MCF 10A (cell line): Measurements from ENCODE around the gene MAN2A1. TPM values are rescaled to one million over a fixed set of nuclear protein-coding genes. Genes with fewer than 3 reads are reported as not detected.

Source experiments
- BruUV-seq: library from RNA; stranded (reverse); fragments of 400-500 nt; replicated peaks from 2 replicates; lab custom pipeline; 2021; lab: Mats Ljungman, UMichigan
- CTCF ChIA-PET: fragments of 300-600 bp; sonication (Branson Sonifier 250); formaldehyde crosslinking; extraction: SDS; loops from one replicate; lab custom pipeline; 2021; ENCODE audit warnings: antibody characterized with exemption, inconsistent platforms; lab: Yijun Ruan, JAX
- POLR2A ChIA-PET: fragments of 300-600, 350-650 bp; sonication (Branson Sonifier 250); formaldehyde crosslinking; extraction: SDS; loops from one replicate; lab custom pipeline; 2020; ENCODE audit warnings: antibody characterized with exemption, inconsistent platforms; lab: Yijun Ruan, JAX
- DNase-seq: peaks from one replicate; pipeline ENCODE4 v3.0.0-alpha.2; 2018; ENCODE audit not compliant: unreplicated experiment
- H3K27ac Mint-ChIP-seq: one replicate; pipeline ENCODE4 v1.8.0; 2022; ENCODE audit warnings: mild to moderate bottlenecking, low read depth, mixed read lengths; ENCODE audit not compliant: unreplicated experiment
- H3K27me3 Mint-ChIP-seq: one replicate; pipeline ENCODE4 v1.8.0; 2022; ENCODE audit warnings: mixed read lengths; ENCODE audit not compliant: insufficient read depth, unreplicated experiment
- H3K36me3 Mint-ChIP-seq: one replicate; pipeline ENCODE4 v1.8.0; 2022; ENCODE audit warnings: mild to moderate bottlenecking, moderate library complexity, mixed read lengths; ENCODE audit not compliant: insufficient read depth, unreplicated experiment
- H3K4me1 Mint-ChIP-seq: one replicate; pipeline ENCODE4 v1.8.0; 2022; ENCODE audit warnings: mixed read lengths; ENCODE audit not compliant: insufficient read depth, unreplicated experiment
- H3K4me3 Mint-ChIP-seq: one replicate; pipeline ENCODE4 v1.8.0; 2022; ENCODE audit warnings: mild to moderate bottlenecking, moderate library complexity, mixed read lengths; ENCODE audit not compliant: unreplicated experiment
- H3K9me3 Mint-ChIP-seq: one replicate; pipeline ENCODE4 v1.8.0; 2022; ENCODE audit warnings: mixed read lengths; ENCODE audit not compliant: unreplicated experiment
- intact Hi-C: fragments of 100-400 bp; cut with micrococcal nuclease; formaldehyde crosslinking; loops from 2 replicates; pipeline ENCODE4 v1.14.1; 2022
- total RNA-seq: library from RNA; stranded (reverse); gene quantifications from 2 replicates; pipeline ENCODE4 v1.2.3, GENCODE V29; 2022
- TF ChIP-seq, protein P1 (sequence below): fragments of 200-600 bp; IDR thresholded peaks from one replicate; pipeline ENCODE4 v1.8.0; 2022; ENCODE audit warnings: antibody characterized with exemption, mild to moderate bottlenecking; ENCODE audit not compliant: unreplicated experiment

The MAN2A1 gene
- total RNA-seq, 1 experiment from 2014 or later = 44.1 TPM

DNA sequence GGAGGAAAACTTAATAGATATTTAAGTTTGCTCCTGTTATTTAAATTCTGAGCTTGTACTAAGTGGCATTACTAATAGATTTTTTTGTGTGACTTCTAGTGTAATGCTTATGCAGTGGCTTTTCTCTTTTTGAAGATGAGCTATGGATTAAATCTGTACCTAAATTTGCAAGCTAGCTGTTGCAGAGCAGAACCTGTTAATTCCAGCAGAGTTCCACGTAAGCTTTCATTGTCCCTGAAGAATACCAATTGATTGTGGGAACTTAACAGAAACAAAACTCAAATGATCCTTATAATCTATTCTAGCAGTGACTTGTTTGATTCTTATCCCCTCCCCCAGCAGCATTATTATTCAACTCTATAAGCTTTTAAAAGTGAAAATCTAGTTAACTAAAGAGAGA, 51.7 kb downstream of the MAN2A1 start:
- CTCF ChIA-PET = interaction anchor here (0.9 to 1.2 kb wide), 2 partner anchors 17 to 18 kb away, joined by 3 read pairs; no protein-coding TSS in a partner anchor
- POLR2A ChIA-PET = interaction anchor here (0.6 to 0.7 kb wide), 3 partner anchors 9 to 53 kb away, joined by 3 to 4 read pairs (median 4); no protein-coding TSS in a partner anchor
- Mint-ChIP-seq H3K36me3 (peaks cover 5% of the 10 kb centered on the region), H3K27me3 (no peaks in the 10 kb centered on the region), H3K27ac (no peak overlapping the region), H3K4me1 (peaks cover 32% of the 10 kb centered on the region), H3K9me3 (peaks cover 14% of the 10 kb centered on the region), H3K4me3 (no peak overlapping the region)
- intact Hi-C loops = loop anchor here (5.0 kb wide), 1 partner anchor 49 kb away; no protein-coding TSS in a partner anchor
- no peak for DNase-seq
- no TSS peak for BruUV-seq
- TF ChIP-seq, protein P1, sequence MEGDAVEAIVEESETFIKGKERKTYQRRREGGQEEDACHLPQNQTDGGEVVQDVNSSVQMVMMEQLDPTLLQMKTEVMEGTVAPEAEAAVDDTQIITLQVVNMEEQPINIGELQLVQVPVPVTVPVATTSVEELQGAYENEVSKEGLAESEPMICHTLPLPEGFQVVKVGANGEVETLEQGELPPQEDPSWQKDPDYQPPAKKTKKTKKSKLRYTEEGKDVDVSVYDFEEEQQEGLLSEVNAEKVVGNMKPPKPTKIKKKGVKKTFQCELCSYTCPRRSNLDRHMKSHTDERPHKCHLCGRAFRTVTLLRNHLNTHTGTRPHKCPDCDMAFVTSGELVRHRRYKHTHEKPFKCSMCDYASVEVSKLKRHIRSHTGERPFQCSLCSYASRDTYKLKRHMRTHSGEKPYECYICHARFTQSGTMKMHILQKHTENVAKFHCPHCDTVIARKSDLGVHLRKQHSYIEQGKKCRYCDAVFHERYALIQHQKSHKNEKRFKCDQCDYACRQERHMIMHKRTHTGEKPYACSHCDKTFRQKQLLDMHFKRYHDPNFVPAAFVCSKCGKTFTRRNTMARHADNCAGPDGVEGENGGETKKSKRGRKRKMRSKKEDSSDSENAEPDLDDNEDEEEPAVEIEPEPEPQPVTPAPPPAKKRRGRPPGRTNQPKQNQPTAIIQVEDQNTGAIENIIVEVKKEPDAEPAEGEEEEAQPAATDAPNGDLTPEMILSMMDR = no peak

DNA sequence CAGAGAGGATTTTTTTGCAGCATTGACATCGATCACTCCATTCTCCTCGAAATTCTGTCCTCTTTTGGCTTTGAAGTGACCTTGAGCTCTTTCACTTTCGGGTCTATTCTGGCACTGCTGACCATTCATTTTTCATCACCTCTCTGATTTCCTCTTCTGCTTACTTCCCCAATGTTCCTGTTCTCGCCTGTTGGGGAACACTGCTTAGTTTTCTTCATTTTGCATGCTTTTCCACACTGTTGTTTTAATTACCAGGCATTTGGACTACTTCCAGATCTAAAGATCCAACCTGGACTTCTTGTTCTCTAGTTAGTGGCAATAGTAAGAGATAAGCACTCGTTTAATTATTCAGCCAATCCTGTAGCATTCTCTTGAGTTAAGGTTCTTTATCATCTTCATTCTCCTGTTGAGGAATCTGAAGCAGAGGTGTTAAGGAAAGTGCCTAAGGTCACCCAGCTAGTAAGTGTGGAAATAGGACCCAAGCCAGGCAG, 53.4 kb downstream of the MAN2A1 start:
- Mint-ChIP-seq H3K27ac (peak overlapping the region; percentile 98), H3K4me1 (peaks cover 33% of the 10 kb centered on the region), H3K36me3 (peaks cover 5% of the 10 kb centered on the region), H3K4me3 (no peak overlapping the region), H3K9me3 (peaks cover 14% of the 10 kb centered on the region), H3K27me3 (no peaks in the 10 kb centered on the region)
- ChIA-PET POLR2A (no interaction called here), CTCF (no interaction called here)
- no peak for DNase-seq
- intact Hi-C loops = loop anchor here (5.0 kb wide), 1 partner anchor 51 kb away; no protein-coding TSS in a partner anchor
- BruUV-seq = no TSS peak
- TF ChIP-seq, protein P1 = no peak

DNA sequence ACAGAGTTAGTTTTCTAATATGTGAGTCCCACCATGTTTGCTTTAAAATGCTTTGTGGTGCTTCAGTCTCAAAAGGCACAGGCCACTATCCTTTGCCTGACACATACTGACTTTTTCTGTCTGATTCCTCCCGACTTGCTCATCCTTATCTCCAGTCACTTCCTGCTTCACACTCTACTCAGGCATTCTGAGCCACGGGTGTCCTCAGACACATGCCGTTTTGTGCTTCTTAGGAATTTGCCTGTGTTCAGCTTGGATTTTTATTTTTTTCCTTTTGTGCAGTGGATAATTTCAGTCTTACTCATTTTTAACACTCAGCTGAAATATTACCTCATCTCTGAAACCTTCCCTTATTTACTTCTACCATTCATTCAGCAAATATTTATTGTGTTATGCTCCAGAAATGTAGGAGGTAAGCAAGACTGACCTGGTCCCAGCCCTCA, 54.1 kb downstream of the MAN2A1 start:
- ChIA-PET CTCF (no interaction called here), POLR2A (no interaction called here)
- BruUV-seq = no TSS peak
- DNase-seq = peak; percentile 36
- Mint-ChIP-seq H3K36me3 (peaks cover 5% of the 10 kb centered on the region), H3K9me3 (peaks cover 14% of the 10 kb centered on the region), H3K4me1 (peaks cover 40% of the 10 kb centered on the region), H3K4me3 (peak overlapping the region; percentile 49), H3K27ac (peak overlapping the region; percentile 98), H3K27me3 (no peaks in the 10 kb centered on the region)
- TF ChIP-seq, protein P1 = no peak
- intact Hi-C loops = loop anchor here (5.0 kb wide), 1 partner anchor 51 kb away; no protein-coding TSS in a partner anchor

DNA sequence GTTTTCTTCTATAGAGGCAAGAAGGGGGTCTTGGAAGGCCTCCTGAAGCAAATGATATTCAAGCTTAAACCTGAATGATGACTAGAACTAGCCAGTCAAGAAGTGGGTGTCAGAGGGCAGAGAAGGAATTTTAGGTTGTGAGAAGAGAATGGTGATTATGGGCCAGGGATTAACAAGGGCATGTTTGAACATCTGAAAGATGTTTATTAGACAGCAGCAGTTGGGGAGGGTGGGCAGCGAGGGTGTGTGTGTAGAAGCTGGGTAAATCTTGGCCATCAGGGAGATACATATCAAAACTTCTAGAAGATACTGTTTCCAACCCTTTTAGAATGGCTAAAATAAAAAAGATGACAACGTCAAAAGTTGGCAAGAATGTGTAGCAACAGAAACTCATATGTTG, 54.5 kb downstream of the MAN2A1 start:
- H3K36me3 Mint-ChIP-seq = peaks cover 5% of the 10 kb centered on the region
- BruUV-seq = no TSS peak
- H3K4me1 Mint-ChIP-seq = peaks cover 39% of the 10 kb centered on the region
- intact Hi-C loops = loop anchor here (5.0 kb wide), 1 partner anchor 52 kb away; no protein-coding TSS in a partner anchor
- TF ChIP-seq, protein P1 = no peak
- H3K9me3 Mint-ChIP-seq = peaks cover 14% of the 10 kb centered on the region
- CTCF ChIA-PET = no interaction called here
- POLR2A ChIA-PET = no interaction called here
- DNase-seq = no peak
- H3K27me3 Mint-ChIP-seq = no peaks in the 10 kb centered on the region
- peak overlapping the region; percentile 49 for H3K4me3 Mint-ChIP-seq
- peak overlapping the region; percentile 98 for H3K27ac Mint-ChIP-seq
